GM18519 (cell line): ENCODE results near the gene MALAT1.

Experiments
- ATAC-seq: cut with Tn5 transposase; IDR thresholded peaks from one replicate; pipeline ENCODE4 v1.9.1; 2021; ENCODE audit warnings: mild to moderate bottlenecking, moderate library complexity; ENCODE audit not compliant: unreplicated experiment, low FRiP score

MALAT1 gene

GRCh38 chr11:65537620-65538231 lies 38.9 kb downstream of the MALAT1 start:
- no peak for ATAC-seq

GRCh38 chr11:65538232-65538914 lies 39.5 kb downstream of the MALAT1 start:
- no peak for ATAC-seq

GRCh38 chr11:65538915-65539743 lies 40.3 kb downstream of the MALAT1 start:
- ATAC-seq = no peak

- no peak for ATAC-seq
These were observed 41.0 kb downstream of the MALAT1 start for GRCh38 chr11:65539744-65540289.

- ATAC-seq = no peak
These were observed 41.6 kb downstream of the MALAT1 start for GRCh38 chr11:65540290-65541092.

GRCh38 chr11:65541093-65541982 lies 42.5 kb downstream of the MALAT1 start:
- ATAC-seq = no peak

GRCh38 chr11:65542738-65543390 lies 44.0 kb downstream of the MALAT1 start:
- no peak for ATAC-seq

- no peak for ATAC-seq
These were observed 47.0 kb downstream of the MALAT1 start for GRCh38 chr11:65545853-65546216.

- no peak for ATAC-seq
These were observed 47.5 kb downstream of the MALAT1 start for GRCh38 chr11:65546217-65546958.

- no peak for ATAC-seq
These were observed 48.7 kb downstream of the MALAT1 start for GRCh38 chr11:65547446-65548125.

GRCh38 chr11:65548395-65548794 lies 49.5 kb downstream of the MALAT1 start:
- no peak for ATAC-seq

- ATAC-seq = no peak
These were observed 50.3 kb downstream of the MALAT1 start for GRCh38 chr11:65549096-65549495.

GRCh38 chr11:65551572-65552387 lies 52.9 kb downstream of the MALAT1 start:
- ATAC-seq = no peak

- ATAC-seq = no peak
These were observed 53.6 kb downstream of the MALAT1 start for GRCh38 chr11:65552388-65552951.

GRCh38 chr11:65553301-65554001 lies 54.6 kb downstream of the MALAT1 start:
- ATAC-seq = no peak
